SK-N-SH treated with all-trans-retinoic acid at 6 μM for 48 hours (cell line): ENCODE measurements around the gene KHNYN.

Experiments
- BACH2 ChIP-seq: fragments of 250-450 bp; sonication (Bioruptor Pico); IDR thresholded peaks from 2 replicates; pipeline ENCODE4 v1.9.0; 2021; ENCODE audit warnings: mild to moderate bottlenecking, borderline replicate concordance
- CSDC2 ChIP-seq: fragments of 250-450 bp; sonication (Bioruptor Pico); IDR thresholded peaks from 2 replicates; pipeline ENCODE4 v1.5.0; 2020; ENCODE audit warnings: mild to moderate bottlenecking, moderate library complexity
- OSR1 ChIP-seq: fragments of 250-450 bp; sonication (Bioruptor Pico); IDR thresholded peaks from 2 replicates; pipeline ENCODE4 v1.8.0; 2022; ENCODE audit warnings: moderate library complexity, mild to moderate bottlenecking, inconsistent platforms
- PATZ1 ChIP-seq: fragments of 250-450 bp; sonication (Bioruptor Pico); IDR thresholded peaks from 2 replicates; pipeline ENCODE4 v1.8.0; 2020; ENCODE audit warnings: mild to moderate bottlenecking, moderate library complexity, borderline replicate concordance
- SNAI2 ChIP-seq: fragments of 250-450 bp; sonication (Bioruptor Pico); IDR thresholded peaks from 2 replicates; pipeline ENCODE4 v1.5.0; 2020; ENCODE audit warnings: mild to moderate bottlenecking, moderate library complexity
- TOX ChIP-seq: fragments of 250-450 bp; sonication (Bioruptor Pico); IDR thresholded peaks from 2 replicates; pipeline ENCODE4 v1.8.0; 2021; ENCODE audit warnings: mild to moderate bottlenecking, moderate library complexity, borderline replicate concordance
- ZFP3 ChIP-seq: fragments of 250-450 bp; sonication (Bioruptor Pico); IDR thresholded peaks from 2 replicates; pipeline ENCODE4 v1.5.0; 2020; ENCODE audit warnings: mild to moderate bottlenecking, moderate library complexity

- TF ChIP-seq CSDC2 (CRISPR knock-in tag) (no peak), ZFP3 (no peak), OSR1 (CRISPR knock-in tag) (no peak), BACH2 (CRISPR knock-in tag) (no peak), PATZ1 (CRISPR knock-in tag) (no peak), SNAI2 (CRISPR knock-in tag) (no peak), TOX (CRISPR knock-in tag) (no peak)
Measured at GRCh38 chr14:24417832-24418491, 11.8 kb upstream of the KHNYN start.
